ENCODE measurements around the gene TBC1D5.

Gene TBC1D5

GRCh38 chr3:17602126-17602525 lies 140.3 kb downstream of the TBC1D5 start:
- in situ Hi-C loops (cut with HindIII; ENCODE audit: low sequenced_read_pairs): no loop called here

- in situ Hi-C loops (cut with HindIII; ENCODE audit: low sequenced_read_pairs): no loop called here
Observed at GRCh38 chr3:17592956-17593355, 149.5 kb downstream of the TBC1D5 start.

- in situ Hi-C loops (cut with HindIII; ENCODE audit: low sequenced_read_pairs): no loop called here
Observed at GRCh38 chr3:17590465-17590864, 152.0 kb downstream of the TBC1D5 start.

- in situ Hi-C loops (cut with HindIII; ENCODE audit: low sequenced_read_pairs): no loop called here
Observed at GRCh38 chr3:17589888-17590287, 152.5 kb downstream of the TBC1D5 start.

GRCh38 chr3:17588422-17588821 lies 154.0 kb downstream of the TBC1D5 start:
- in situ Hi-C loops (cut with HindIII; ENCODE audit: low sequenced_read_pairs): no loop called here

GRCh38 chr3:17585394-17586325 lies 156.8 kb downstream of the TBC1D5 start:
- in situ Hi-C loops (cut with HindIII; ENCODE audit: low sequenced_read_pairs): no loop called here

GRCh38 chr3:17584066-17584465 lies 158.4 kb downstream of the TBC1D5 start:
- in situ Hi-C loops (cut with HindIII; ENCODE audit: low sequenced_read_pairs): no loop called here

GRCh38 chr3:17583530-17583929 lies 158.9 kb downstream of the TBC1D5 start:
- in situ Hi-C loops (cut with HindIII; ENCODE audit: low sequenced_read_pairs): no loop called here

GRCh38 chr3:17581421-17582080 lies 160.9 kb downstream of the TBC1D5 start:
- in situ Hi-C loops (cut with HindIII; ENCODE audit: low sequenced_read_pairs): no loop called here

GRCh38 chr3:17580901-17581300 lies 161.5 kb downstream of the TBC1D5 start:
- in situ Hi-C loops (cut with HindIII; ENCODE audit: low sequenced_read_pairs): no loop called here

- in situ Hi-C loops (cut with HindIII; ENCODE audit: low sequenced_read_pairs): no loop called here
Observed at GRCh38 chr3:17579289-17580031, 163.0 kb downstream of the TBC1D5 start.

- in situ Hi-C loops (cut with HindIII; ENCODE audit: low sequenced_read_pairs): no loop called here
Observed at GRCh38 chr3:17577796-17578520, 164.5 kb downstream of the TBC1D5 start.

GRCh38 chr3:17573396-17573795 lies 169.0 kb downstream of the TBC1D5 start:
- in situ Hi-C loops (cut with HindIII; ENCODE audit: low sequenced_read_pairs): no loop called here

- in situ Hi-C loops (cut with HindIII; ENCODE audit: low sequenced_read_pairs): no loop called here
Observed at GRCh38 chr3:17571686-17572085, 170.7 kb downstream of the TBC1D5 start.

GRCh38 chr3:17562845-17563244 lies 179.6 kb downstream of the TBC1D5 start:
- in situ Hi-C loops (cut with HindIII; ENCODE audit: low sequenced_read_pairs): no loop called here

GRCh38 chr3:17558565-17558964 lies 183.9 kb downstream of the TBC1D5 start:
- in situ Hi-C loops (cut with HindIII; ENCODE audit: low sequenced_read_pairs): no loop called here

- in situ Hi-C loops (cut with HindIII; ENCODE audit: low sequenced_read_pairs): no loop called here
Observed at GRCh38 chr3:17557749-17558463, 184.5 kb downstream of the TBC1D5 start.

GRCh38 chr3:17555525-17555924 lies 186.9 kb downstream of the TBC1D5 start:
- in situ Hi-C loops (cut with HindIII; ENCODE audit: low sequenced_read_pairs): no loop called here

GRCh38 chr3:17554078-17554477 lies 188.4 kb downstream of the TBC1D5 start:
- in situ Hi-C loops (cut with HindIII; ENCODE audit: low sequenced_read_pairs): no loop called here

- in situ Hi-C loops (cut with HindIII; ENCODE audit: low sequenced_read_pairs): no loop called here
Observed at GRCh38 chr3:17553080-17553479, 189.4 kb downstream of the TBC1D5 start.

Data from DLD1 (cell line).